HUES64 (cell line): ENCODE data around the gene SND1.
A peak's percentile ranks its signal among the peaks of the same experiment; 100 is the strongest.

ENCODE experiments used
- H3K27ac ChIP-seq: 2 replicates; pipeline ENCODE4 v1.7.0; 2013; ENCODE audit warnings: low read depth, low read length, inconsistent platforms
- H3K27me3 ChIP-seq: 2 replicates; pipeline ENCODE4 v1.6.1; 2013; ENCODE audit warnings: mild to moderate bottlenecking, low read length; ENCODE audit not compliant: insufficient read depth
- H3K36me3 ChIP-seq: 2 replicates; pipeline ENCODE4 v1.6.1; 2013; ENCODE audit warnings: mild to moderate bottlenecking, low read length; ENCODE audit not compliant: insufficient read depth
- H3K4me1 ChIP-seq: 2 replicates; pipeline ENCODE4 v1.6.1; 2013; ENCODE audit warnings: mild to moderate bottlenecking, low read length, moderate library complexity; ENCODE audit not compliant: insufficient read depth
- H3K4me3 ChIP-seq: 2 replicates; pipeline ENCODE4 v1.5.1; 2013; ENCODE audit warnings: mild to moderate bottlenecking, low read length, moderate library complexity
- H3K9ac ChIP-seq: 2 replicates; pipeline ENCODE4 v1.6.1; 2013; ENCODE audit warnings: mild to moderate bottlenecking, low read depth, low read length
- H3K9me3 ChIP-seq: 2 replicates; pipeline ENCODE4 v1.6.1; 2013; ENCODE audit warnings: low read depth, low read length; ENCODE audit not compliant: insufficient read depth
- WGBS: fragments of 150-250, 120-280 bp; methylation state at CpG from one replicate; pipeline ENCODE4 v1.1.7; 2013; ENCODE audit warnings: missing lambda C conversion rate; 5-methylcytosine and 5-hydroxymethylcytosine counted together

Gene SND1

GRCh38 chr7:127885843-127886242 lies 233.8 kb downstream of the SND1 start:
- Histone ChIP-seq H3K27ac (no peak overlapping the region), H3K9ac (no peak overlapping the region), H3K27me3 (no peaks in the 10 kb centered on the region), H3K9me3 (no peaks in the 10 kb centered on the region), H3K4me1 (peaks cover 38% of the 10 kb centered on the region), H3K36me3 (peaks cover 27% of the 10 kb centered on the region), H3K4me3 (no peak overlapping the region)
- 76% methylated on average over 4 of the region's 4 CpGs for WGBS

- Histone ChIP-seq H3K4me1 (peaks cover 38% of the 10 kb centered on the region), H3K27me3 (no peaks in the 10 kb centered on the region), H3K4me3 (no peak overlapping the region), H3K9me3 (no peaks in the 10 kb centered on the region), H3K36me3 (peaks cover 27% of the 10 kb centered on the region), H3K9ac (no peak overlapping the region), H3K27ac (no peak overlapping the region)
- WGBS: 91% methylated on average over 2 of the region's 3 CpGs
Measured at GRCh38 chr7:127886248-127886647, 234.3 kb downstream of the SND1 start.

- peaks cover 38% of the 10 kb centered on the region for H3K4me1 ChIP-seq
- H3K9ac ChIP-seq: no peak overlapping the region
- H3K27me3 ChIP-seq: no peaks in the 10 kb centered on the region
- H3K9me3 ChIP-seq: no peaks in the 10 kb centered on the region
- WGBS: 59% methylated on average over 6 of the region's 6 CpGs
- peak overlapping the region; percentile 31; the same call in 1 of the 2 replicates for H3K27ac ChIP-seq
- H3K4me3 ChIP-seq: no peak overlapping the region
- peaks cover 32% of the 10 kb centered on the region for H3K36me3 ChIP-seq
Measured at GRCh38 chr7:127887096-127887495, 235.1 kb downstream of the SND1 start.

GRCh38 chr7:127887631-127888030 lies 235.6 kb downstream of the SND1 start:
- Histone ChIP-seq H3K27me3 (no peaks in the 10 kb centered on the region), H3K27ac (no peak overlapping the region), H3K36me3 (peaks cover 34% of the 10 kb centered on the region), H3K4me1 (peaks cover 38% of the 10 kb centered on the region), H3K9me3 (no peaks in the 10 kb centered on the region), H3K4me3 (no peak overlapping the region), H3K9ac (no peak overlapping the region)
- WGBS: 89% methylated on average over 3 of the region's 3 CpGs

GRCh38 chr7:127888411-127888810 lies 236.4 kb downstream of the SND1 start:
- no peaks in the 10 kb centered on the region for H3K27me3 ChIP-seq
- peaks cover 38% of the 10 kb centered on the region for H3K4me1 ChIP-seq
- no peak overlapping the region for H3K4me3 ChIP-seq
- peak overlapping the region; percentile 10; the same call in 1 of the 2 replicates for H3K27ac ChIP-seq
- 63% methylated on average over 1 of the region's 1 CpG for WGBS
- peaks cover 34% of the 10 kb centered on the region for H3K36me3 ChIP-seq
- no peaks in the 10 kb centered on the region for H3K9me3 ChIP-seq
- H3K9ac ChIP-seq: no peak overlapping the region

- Histone ChIP-seq H3K36me3 (peaks cover 31% of the 10 kb centered on the region), H3K4me3 (no peak overlapping the region), H3K27me3 (no peaks in the 10 kb centered on the region), H3K4me1 (peaks cover 38% of the 10 kb centered on the region), H3K9ac (no peak overlapping the region), H3K27ac (peak overlapping the region; percentile 10; the same call in 1 of the 2 replicates), H3K9me3 (no peaks in the 10 kb centered on the region)
- 93% methylated on average over 5 of the region's 5 CpGs for whole genome bisulfite sequencing
Measured at GRCh38 chr7:127888825-127889224, 236.8 kb downstream of the SND1 start.

GRCh38 chr7:127889677-127890076 lies 237.7 kb downstream of the SND1 start:
- H3K36me3 ChIP-seq: peaks cover 31% of the 10 kb centered on the region
- no peaks in the 10 kb centered on the region for H3K9me3 ChIP-seq
- no peak overlapping the region for H3K9ac ChIP-seq
- 100% methylated on average over 3 of the region's 3 CpGs for WGBS
- H3K4me1 ChIP-seq: peaks cover 38% of the 10 kb centered on the region
- H3K27me3 ChIP-seq: no peaks in the 10 kb centered on the region
- H3K27ac ChIP-seq: no peak overlapping the region
- no peak overlapping the region for H3K4me3 ChIP-seq

GRCh38 chr7:127890726-127891125 lies 238.7 kb downstream of the SND1 start:
- H3K4me1 ChIP-seq: peaks cover 39% of the 10 kb centered on the region
- peaks cover 31% of the 10 kb centered on the region for H3K36me3 ChIP-seq
- no peak overlapping the region for H3K4me3 ChIP-seq
- no peak overlapping the region for H3K27ac ChIP-seq
- no peaks in the 10 kb centered on the region for H3K27me3 ChIP-seq
- H3K9me3 ChIP-seq: no peaks in the 10 kb centered on the region
- no peak overlapping the region for H3K9ac ChIP-seq
- WGBS: 85% methylated on average over 2 of the region's 2 CpGs

GRCh38 chr7:127891144-127891543 lies 239.2 kb downstream of the SND1 start:
- no peak overlapping the region for H3K9ac ChIP-seq
- H3K4me1 ChIP-seq: peaks cover 39% of the 10 kb centered on the region
- H3K9me3 ChIP-seq: no peaks in the 10 kb centered on the region
- H3K27ac ChIP-seq: no peak overlapping the region
- no peak overlapping the region for H3K4me3 ChIP-seq
- H3K36me3 ChIP-seq: peaks cover 31% of the 10 kb centered on the region
- 89% methylated on average over 4 of the region's 4 CpGs for WGBS
- H3K27me3 ChIP-seq: no peaks in the 10 kb centered on the region

- WGBS: 83% methylated on average over 4 of the region's 4 CpGs
- Histone ChIP-seq H3K9me3 (no peaks in the 10 kb centered on the region), H3K4me1 (peaks cover 37% of the 10 kb centered on the region), H3K9ac (no peak overlapping the region), H3K36me3 (peaks cover 31% of the 10 kb centered on the region), H3K4me3 (no peak overlapping the region), H3K27me3 (no peaks in the 10 kb centered on the region), H3K27ac (no peak overlapping the region)
Measured at GRCh38 chr7:127891854-127892438, 240.0 kb downstream of the SND1 start.

- Histone ChIP-seq H3K36me3 (peaks cover 29% of the 10 kb centered on the region), H3K9ac (no peak overlapping the region), H3K9me3 (no peaks in the 10 kb centered on the region), H3K27ac (no peak overlapping the region), H3K4me3 (no peak overlapping the region), H3K27me3 (no peaks in the 10 kb centered on the region), H3K4me1 (peaks cover 29% of the 10 kb centered on the region)
- 95% methylated on average over 9 of the region's 9 CpGs for WGBS
Measured at GRCh38 chr7:127892488-127893314, 240.7 kb downstream of the SND1 start.
